WTC11 (cell line): ENCODE results near the gene ZNF438. TPM values are rescaled to one million over a fixed set of nuclear protein-coding genes. Genes with fewer than 3 reads are reported as not detected.

Source experiments
- ATAC-seq: fragments of 200-7000 bp; cut with Tn5 transposase; 2 replicates; pipeline ENCODE4 v1.10.0; 2021; ENCODE audit warnings: mild to moderate bottlenecking, moderate library complexity
- CTCF ChIA-PET: fragments of 300-600 bp; sonication (Branson Sonifier 250); formaldehyde crosslinking; loops from one replicate; lab custom pipeline; 2021; ENCODE audit warnings: antibody characterized with exemption; lab: Charles Lee
- POLR2A ChIA-PET: fragments of 350-600 bp; sonication (Branson Sonifier 250); formaldehyde crosslinking; loops from one replicate; lab custom pipeline; 2021; ENCODE audit warnings: antibody characterized with exemption; lab: Charles Lee
- DNase-seq: peaks from one replicate; pipeline ENCODE4 v3.0.0; 2021; ENCODE audit warnings: low spot score
- H3K27ac Mint-ChIP-seq: 2 replicates; pipeline ENCODE4 v1.8.0; 2021; ENCODE audit warnings: mixed read lengths
- H3K27me3 Mint-ChIP-seq: 2 replicates; pipeline ENCODE4 v1.8.0; 2021; ENCODE audit warnings: low read depth, mild to moderate bottlenecking, moderate library complexity, mixed read lengths
- H3K36me3 Mint-ChIP-seq: 2 replicates; pipeline ENCODE4 v1.8.0; 2021; ENCODE audit warnings: mixed read lengths
- H3K4me1 Mint-ChIP-seq: 2 replicates; pipeline ENCODE4 v1.8.0; 2022; ENCODE audit warnings: mixed read lengths
- H3K4me3 Mint-ChIP-seq: 2 replicates; pipeline ENCODE4 v1.8.0; 2021; ENCODE audit warnings: mild to moderate bottlenecking, moderate library complexity, mixed read lengths
- H3K9me3 Mint-ChIP-seq: 2 replicates; pipeline ENCODE4 v1.8.0; 2021; ENCODE audit warnings: mixed read lengths
- ARID4B ChIP-seq: sonication (generic); formaldehyde crosslinking; IDR thresholded peaks from 2 replicates; pipeline ENCODE4 v1.8.0; 2023; ENCODE audit warnings: missing genetic modification reagents, mild to moderate bottlenecking, borderline replicate concordance
- ELF4 ChIP-seq: sonication (generic); formaldehyde crosslinking; IDR thresholded peaks from 2 replicates; pipeline ENCODE4 v1.8.1; 2022; ENCODE audit warnings: low read depth, mild to moderate bottlenecking, moderate library complexity, missing genetic modification reagents
- HMGA2 ChIP-seq: fragments of 250-450 bp; sonication (Bioruptor Pico); IDR thresholded peaks from 2 replicates; pipeline ENCODE4 v1.4.0; 2021; ENCODE audit warnings: mild to moderate bottlenecking, moderate library complexity
- HMGXB4 ChIP-seq: sonication (generic); formaldehyde crosslinking; IDR thresholded peaks from 2 replicates; pipeline ENCODE4 v1.8.1; 2023; ENCODE audit warnings: mild to moderate bottlenecking, moderate library complexity, missing genetic modification reagents
- JUN ChIP-seq: sonication (generic); formaldehyde crosslinking; IDR thresholded peaks from 2 replicates; pipeline ENCODE4 v1.8.0; 2023; ENCODE audit warnings: mild to moderate bottlenecking, missing genetic modification reagents
- KAT7 ChIP-seq: sonication (generic); formaldehyde crosslinking; IDR thresholded peaks from 2 replicates; pipeline ENCODE4 v1.8.1; 2023; ENCODE audit warnings: missing genetic modification reagents, mild to moderate bottlenecking, borderline replicate concordance
- NFYB ChIP-seq: sonication (generic); formaldehyde crosslinking; conservative IDR thresholded peaks from 2 replicates; pipeline ENCODE4 v1.8.0; 2022; ENCODE audit warnings: low read depth, missing genetic modification reagents
- TEAD1 ChIP-seq: sonication (generic); formaldehyde crosslinking; IDR thresholded peaks from 2 replicates; pipeline ENCODE4 v1.8.0; 2022; ENCODE audit warnings: mild to moderate bottlenecking, missing genetic modification reagents
- USF2 ChIP-seq: sonication (generic); formaldehyde crosslinking; IDR thresholded peaks from 2 replicates; pipeline ENCODE4 v1.8.1; 2023; ENCODE audit warnings: mild to moderate bottlenecking, missing genetic modification reagents, moderate library complexity
- ZNF121 ChIP-seq: sonication (generic); formaldehyde crosslinking; IDR thresholded peaks from 2 replicates; pipeline ENCODE4 v1.8.0; 2023; ENCODE audit warnings: missing genetic modification reagents
- ZNF138 ChIP-seq: sonication (generic); formaldehyde crosslinking; conservative IDR thresholded peaks from 2 replicates; pipeline ENCODE4 v1.8.1; 2022; ENCODE audit warnings: mild to moderate bottlenecking, moderate library complexity, missing genetic modification reagents
- ZNF219 ChIP-seq: sonication (generic); formaldehyde crosslinking; IDR thresholded peaks from 2 replicates; pipeline ENCODE4 v1.8.0; 2023; ENCODE audit warnings: missing genetic modification reagents, mild to moderate bottlenecking, borderline replicate concordance
- ZNF263 ChIP-seq: sonication (generic); formaldehyde crosslinking; IDR thresholded peaks from 2 replicates; pipeline ENCODE4 v1.8.1; 2022; ENCODE audit warnings: low read depth, mild to moderate bottlenecking, moderate library complexity, missing genetic modification reagents
- total RNA-seq: library from RNA; stranded (reverse); gene quantifications from 3 replicates; pipeline ENCODE4 v1.2.3, GENCODE V29; 2021
- TF ChIP-seq, protein P1 (sequence below): fragments of 200-600 bp; IDR thresholded peaks from 2 replicates; pipeline ENCODE4 v1.8.0; 2022; ENCODE audit warnings: antibody characterized with exemption
- TF ChIP-seq, protein P2 (sequence below): fragments of 250-450 bp; sonication (Bioruptor Pico); IDR thresholded peaks from 2 replicates; pipeline ENCODE4 v1.9.0; 2021; ENCODE audit warnings: moderate library complexity, mild to moderate bottlenecking, inconsistent platforms, borderline replicate concordance

Gene ZNF438
- total RNA-seq, 1 experiment from 2014 or later, result 1.9 TPM

GRCh38 chr10:30831426-30831825 is 200.2 kb downstream of the ZNF438 start:
- no peaks in the 10 kb centered on the region for H3K9me3 Mint-ChIP-seq
- DNase-seq, result no peak
- POLR2A ChIA-PET, result no interaction called here
- peaks cover 53% of the 10 kb centered on the region for H3K4me1 Mint-ChIP-seq
- H3K27me3 Mint-ChIP-seq, result peaks cover 13% of the 10 kb centered on the region
- CTCF ChIA-PET, result no interaction called here
- no peaks in the 10 kb centered on the region for H3K36me3 Mint-ChIP-seq
- ATAC-seq, result no peak
- TF ChIP-seq KAT7 (CRISPR knock-in tag) (no peak), HMGXB4 (CRISPR knock-in tag) (no peak), ELF4 (no peak), ZNF219 (CRISPR knock-in tag) (no peak), USF2 (CRISPR knock-in tag) (no peak), NFYB (CRISPR knock-in tag) (no peak), TEAD1 (CRISPR knock-in tag) (no peak), ARID4B (CRISPR knock-in tag) (no peak)
- TF ChIP-seq, all 79 proteins: peak for 0
- Mint-ChIP-seq H3K27ac (no peak overlapping the region), H3K4me3 (no peak overlapping the region)

DNA sequence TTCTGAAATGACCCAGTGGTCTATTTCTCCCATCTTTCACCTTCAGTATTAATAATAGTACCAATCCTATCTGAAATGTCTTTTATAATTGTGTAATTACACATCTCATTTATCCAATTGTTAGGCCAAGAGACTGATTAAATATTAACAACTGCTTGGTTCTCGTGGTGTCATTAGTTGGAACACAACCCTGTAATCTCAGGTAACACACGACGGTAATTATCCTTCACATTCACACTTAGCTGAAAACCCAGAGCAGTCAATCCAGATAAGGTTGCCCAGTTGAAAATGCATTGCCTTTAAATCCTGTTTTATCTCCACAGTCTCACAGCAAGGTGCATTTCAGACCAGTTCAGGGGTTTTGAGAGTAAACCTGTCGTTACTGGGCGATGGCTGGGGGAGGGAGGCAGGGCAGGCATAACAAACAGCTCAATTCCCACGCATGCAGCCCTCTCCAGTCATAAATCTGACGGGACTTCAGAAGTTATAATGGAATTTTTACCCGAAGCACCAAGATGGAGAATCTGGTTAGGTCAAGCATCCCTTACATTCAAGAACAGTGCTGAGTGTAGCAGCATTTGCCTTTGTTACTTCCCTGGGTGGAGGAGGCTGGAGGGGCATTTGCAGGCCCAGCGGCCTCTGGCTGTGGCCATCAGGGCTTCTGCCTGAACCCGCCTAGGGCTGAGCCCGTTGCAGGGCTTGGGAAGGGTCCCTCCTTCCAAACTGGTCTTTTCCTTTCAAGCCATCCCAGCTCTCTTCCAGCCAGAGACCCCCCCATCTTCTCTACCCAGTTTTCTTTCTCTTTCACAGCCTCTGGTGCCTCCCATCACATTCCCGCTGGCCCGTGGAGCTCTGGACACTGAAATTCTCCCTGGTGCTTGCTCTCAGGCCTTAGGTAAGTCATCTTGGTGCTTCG is 201.1 kb downstream of the ZNF438 start:
- no peak for ATAC-seq
- peaks cover 22% of the 10 kb centered on the region for H3K27me3 Mint-ChIP-seq
- peaks cover 58% of the 10 kb centered on the region for H3K4me1 Mint-ChIP-seq
- H3K9me3 Mint-ChIP-seq, result no peaks in the 10 kb centered on the region
- H3K36me3 Mint-ChIP-seq, result no peaks in the 10 kb centered on the region
- DNase-seq, result no peak
- H3K4me3 Mint-ChIP-seq, result no peak overlapping the region
- POLR2A ChIA-PET, result no interaction called here
- H3K27ac Mint-ChIP-seq, result no peak overlapping the region
- TF ChIP-seq JUN (no peak), ZNF121 (CRISPR knock-in tag) (no peak), HMGA2 (CRISPR knock-in tag) (no peak), ZNF263 (CRISPR knock-in tag) (no peak), ZNF138 (CRISPR knock-in tag) (no peak)
- TF ChIP-seq, protein P1, sequence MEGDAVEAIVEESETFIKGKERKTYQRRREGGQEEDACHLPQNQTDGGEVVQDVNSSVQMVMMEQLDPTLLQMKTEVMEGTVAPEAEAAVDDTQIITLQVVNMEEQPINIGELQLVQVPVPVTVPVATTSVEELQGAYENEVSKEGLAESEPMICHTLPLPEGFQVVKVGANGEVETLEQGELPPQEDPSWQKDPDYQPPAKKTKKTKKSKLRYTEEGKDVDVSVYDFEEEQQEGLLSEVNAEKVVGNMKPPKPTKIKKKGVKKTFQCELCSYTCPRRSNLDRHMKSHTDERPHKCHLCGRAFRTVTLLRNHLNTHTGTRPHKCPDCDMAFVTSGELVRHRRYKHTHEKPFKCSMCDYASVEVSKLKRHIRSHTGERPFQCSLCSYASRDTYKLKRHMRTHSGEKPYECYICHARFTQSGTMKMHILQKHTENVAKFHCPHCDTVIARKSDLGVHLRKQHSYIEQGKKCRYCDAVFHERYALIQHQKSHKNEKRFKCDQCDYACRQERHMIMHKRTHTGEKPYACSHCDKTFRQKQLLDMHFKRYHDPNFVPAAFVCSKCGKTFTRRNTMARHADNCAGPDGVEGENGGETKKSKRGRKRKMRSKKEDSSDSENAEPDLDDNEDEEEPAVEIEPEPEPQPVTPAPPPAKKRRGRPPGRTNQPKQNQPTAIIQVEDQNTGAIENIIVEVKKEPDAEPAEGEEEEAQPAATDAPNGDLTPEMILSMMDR, result no peak
- TF ChIP-seq, protein P2, sequence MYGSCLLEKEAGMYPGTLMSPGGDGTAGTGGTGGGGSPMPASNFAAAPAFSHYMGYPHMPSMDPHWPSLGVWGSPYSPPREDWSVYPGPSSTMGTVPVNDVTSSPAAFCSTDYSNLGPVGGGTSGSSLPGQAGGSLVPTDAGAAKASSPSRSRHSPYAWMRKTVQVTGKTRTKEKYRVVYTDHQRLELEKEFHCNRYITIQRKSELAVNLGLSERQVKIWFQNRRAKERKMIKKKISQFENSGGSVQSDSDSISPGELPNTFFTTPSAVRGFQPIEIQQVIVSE (CRISPR knock-in tag), result no peak
- CTCF ChIA-PET, result interaction anchor here (1.2 kb wide), 1 partner anchor 637 kb away, joined by 3 read pairs; no protein-coding TSS in a partner anchor
